Ishikawa (cell line): ENCODE data around the gene PSG2.
"Not testable (repeated sequence)": the region's sequence is repeated elsewhere in the genome, so short reads cannot be mapped to it uniquely, and the experiment has no call there.

Source experiments
- EP300 ChIP-seq: IDR thresholded peaks from 2 replicates; pipeline ENCODE4 v1.6.1; 2012; ENCODE audit warnings: borderline replicate concordance
- TCF12 ChIP-seq: IDR thresholded peaks from 2 replicates; pipeline ENCODE4 v1.6.1; 2012; ENCODE audit warnings: low read depth
- YY1 ChIP-seq: IDR thresholded peaks from 2 replicates; pipeline ENCODE4 v1.6.1; 2012; ENCODE audit warnings: low read depth

DNA sequence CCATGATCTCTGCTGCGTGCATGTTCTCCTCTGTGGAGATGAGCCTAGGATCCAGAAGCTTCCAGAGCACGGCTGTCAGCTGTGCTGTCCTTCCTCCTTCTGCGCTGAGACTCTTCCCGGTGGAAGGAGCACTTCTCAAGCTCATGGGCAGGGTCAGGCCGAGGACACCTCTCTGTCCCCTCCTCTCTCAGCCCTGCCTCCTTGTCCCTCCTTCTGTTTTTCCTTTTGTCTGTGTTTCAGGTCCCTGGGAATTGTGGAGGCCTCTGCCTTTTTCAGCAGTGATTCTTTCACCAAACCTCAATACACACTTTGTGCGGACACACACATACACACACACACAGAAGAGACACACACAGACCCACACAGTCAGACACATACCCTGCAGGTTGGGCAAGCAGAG lies 56.1 kb downstream of the PSG2 start, which contains the start of gene PSG11:
- not testable (repeated sequence) for TF ChIP-seq EP300, TCF12, YY1
